ENCODE data around the gene ERICH6B. TPM values are rescaled to one million over a fixed set of nuclear protein-coding genes. Genes with fewer than 3 reads are reported as not detected.

The ERICH6B gene
- total and polyA plus RNA-seq, 2 of the 8 experiments (the other 6 are each of a cell fraction or from before 2014, with no cell fraction given): not detected

- H3K4me3 ChIP-seq (ENCODE audit: extremely low read depth in 1 of 4, insufficient read depth in 2 of 4, low read depth in 3 of 4, low read length in 4 of 4): no peak overlapping the region
- H3K23me2 ChIP-seq (ENCODE audit: low read depth, low read length): no peaks in the 10 kb centered on the region
- FAIRE-seq: no peak
- H4K91ac ChIP-seq (replicated peaks; ENCODE audit: insufficient read length, low read length): no peak overlapping the region
- H4K20me1 ChIP-seq (replicated peaks in 1 of 2; ENCODE audit: control insufficient read depth in 1 of 2, insufficient read depth in 2 of 2, low read length in 2 of 2): peaks cover 2% of the 10 kb centered on the region in 2 experiments
- no peaks in the 10 kb centered on the region for H3K9me3 ChIP-seq (ENCODE audit: insufficient read depth in 2 of 2, low read depth in 1 of 2, low read length in 1 of 2)
- H2AK5ac ChIP-seq (ENCODE audit: low read depth, low read length): no peak overlapping the region
- H2BK5ac ChIP-seq (ENCODE audit: low read depth, low read length): no peak overlapping the region
- H2BK120ac ChIP-seq (replicated peaks; ENCODE audit: low read depth, low read length): no peak overlapping the region
- H4K5ac ChIP-seq (ENCODE audit: insufficient read length, low read depth, low read length): no peak overlapping the region
- H3K36me3 ChIP-seq (ENCODE audit: control insufficient read depth in 2 of 4, insufficient read depth in 4 of 4, low read length in 3 of 4): peaks cover 3 to 46% (median 17%) of the 10 kb centered on the region in 4 experiments
- no peak overlapping the region for H3K27ac ChIP-seq (ENCODE audit: low read depth, low read length)
- ChIA-PET POLR2A (ENCODE audit: partially characterized antibody) (no interaction called here), CTCF (ENCODE audit: partially characterized antibody) (interaction anchor here (0.6 to 1.6 kb wide), 8 partner anchors 11 to 145 kb away, joined by 3 to 4 read pairs (median 3); partner anchors contain the start of gene ERICH6B)
- no peaks in the 10 kb centered on the region for H3K27me3 ChIP-seq (replicated peaks in 1 of 4; ENCODE audit: control insufficient read depth in 3 of 4, extremely low read depth in 1 of 4, insufficient read depth in 3 of 4, low read length in 3 of 4)
- no peaks in the 10 kb centered on the region for H3K79me2 ChIP-seq (ENCODE audit: control insufficient read depth in 1 of 2, insufficient read depth in 2 of 2, low read length in 2 of 2)
- no peaks in the 10 kb centered on the region for H3K4me1 ChIP-seq (replicated peaks in 1 of 4; ENCODE audit: control insufficient read depth in 3 of 4, insufficient read depth in 4 of 4, low read length in 3 of 4)
- no peak overlapping the region for H4K8ac ChIP-seq (ENCODE audit: extremely low read depth, insufficient read depth, low read length)
- no peak overlapping the region for H3K4me2 ChIP-seq (ENCODE audit: insufficient read depth in 1 of 2, low read depth in 2 of 2, low read length in 2 of 2)
- no peak overlapping the region for H2BK20ac ChIP-seq (ENCODE audit: low read length)
- no peak overlapping the region for H3K4ac ChIP-seq (replicated peaks; ENCODE audit: insufficient read length, low read depth, low read length)
- no peak overlapping the region for H3K14ac ChIP-seq (ENCODE audit: insufficient read length)
- H2BK12ac ChIP-seq (ENCODE audit: low read depth, low read length): no peak overlapping the region
- 87% methylated on average over 3 of the region's 3 CpGs; no CpG with 5 or more reads in 1 of the 2 experiments for WGBS, 2 experiments (ENCODE audit: extremely low coverage in 1 of 2, insufficient coverage in 1 of 2, insufficient read length in 1 of 2, insufficient replicate concordance in 2 of 2, low coverage in 1 of 2, low lambda C conversion rate in 2 of 2, missing lambda C conversion rate in 1 of 2)
- H3K9ac ChIP-seq (replicated peaks in 1 of 4; ENCODE audit: extremely low read depth in 1 of 4, low read depth in 3 of 4, low read length in 3 of 4): no peak overlapping the region
- no peak overlapping the region for H2AFZ ChIP-seq (ENCODE audit: low read length)
- no peaks in the 10 kb centered on the region for H3K79me1 ChIP-seq (ENCODE audit: low read depth, low read length)
- H3K18ac ChIP-seq (ENCODE audit: extremely low read depth, low read length): no peak overlapping the region
- no peak overlapping the region for H3K23ac ChIP-seq (ENCODE audit: insufficient read length)
- H3K56ac ChIP-seq (replicated peaks; ENCODE audit: insufficient read length, low read depth, low read length): no peak overlapping the region
- H2BK15ac ChIP-seq (ENCODE audit: low read length): no peak overlapping the region
- DNase-seq (ENCODE audit: low read depth in 1 of 2, low spot score in 2 of 2): no peak
- TF ChIP-seq EP300 (IDR thresholded peaks at IDR 0.05; ENCODE audit: borderline replicate concordance in 1 of 2, low read depth in 2 of 2, low read length in 2 of 2): no peak
- TF ChIP-seq TAF7 (optimal IDR thresholded peaks at IDR 0.05; ENCODE audit: borderline replicate concordance, low read depth, low read length): no peak
- TF ChIP-seq SIX5 (IDR thresholded peaks at IDR 0.05; ENCODE audit: low read depth, low read length): no peak
- TF ChIP-seq JUND (IDR thresholded peaks at IDR 0.05; ENCODE audit: low read length): no peak
- TF ChIP-seq USF2 (IDR thresholded peaks at IDR 0.05; ENCODE audit: low read length): no peak
- TF ChIP-seq GABPA (IDR thresholded peaks at IDR 0.05; ENCODE audit: borderline replicate concordance, insufficient read depth, low read length): no peak
- no peak for TF ChIP-seq TBP (IDR thresholded peaks at IDR 0.05; ENCODE audit: low read depth, low read length)
- TF ChIP-seq CHD1 (IDR thresholded peaks at IDR 0.05; ENCODE audit: low read depth, low read length): no peak
- TF ChIP-seq GTF2F1 (IDR thresholded peaks at IDR 0.05; ENCODE audit: borderline replicate concordance, low read depth, low read length): no peak
- no peak for TF ChIP-seq POLR2A (IDR thresholded peaks at IDR 0.05; ENCODE audit: control extremely low read depth in 1 of 2, low read depth in 2 of 2, low read length in 2 of 2)
- TF ChIP-seq YY1 (IDR thresholded peaks at IDR 0.05; ENCODE audit: low read depth, low read length): no peak
- TF ChIP-seq FOSL1 (IDR thresholded peaks at IDR 0.05; ENCODE audit: insufficient read depth, low read depth, low read length): no peak
- no peak for TF ChIP-seq POU5F1 (IDR thresholded peaks at IDR 0.05; ENCODE audit: low read depth, low read length)
- no peak for TF ChIP-seq JUN (IDR thresholded peaks at IDR 0.05; ENCODE audit: low read depth, low read length)
Measured at GRCh38 chr13:45510672-45511071, 104.9 kb downstream of the ERICH6B start.
